ENCODE measurements around the gene KIF24.

Gene KIF24

DNA sequence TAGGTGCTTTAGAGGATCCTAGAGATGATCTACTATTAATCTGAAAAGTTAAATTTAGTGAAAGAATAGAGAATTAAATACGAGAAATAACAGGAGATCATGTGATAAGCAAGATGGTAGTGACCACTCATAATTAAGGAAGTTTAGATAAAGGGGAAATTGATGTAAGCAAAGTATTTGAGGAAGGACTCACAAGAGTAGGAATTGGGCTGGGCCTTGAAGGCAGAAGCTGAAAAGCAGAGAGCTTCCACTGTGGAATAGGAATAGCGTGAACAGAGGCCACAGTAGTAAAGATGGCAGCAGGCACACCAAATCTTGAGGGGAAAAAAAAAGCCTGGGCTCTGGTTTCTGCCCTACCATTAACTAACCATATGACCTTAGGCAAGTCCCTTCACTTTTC, 38.0 kb downstream of the KIF24 start:
- TF ChIP-seq, protein P1, sequence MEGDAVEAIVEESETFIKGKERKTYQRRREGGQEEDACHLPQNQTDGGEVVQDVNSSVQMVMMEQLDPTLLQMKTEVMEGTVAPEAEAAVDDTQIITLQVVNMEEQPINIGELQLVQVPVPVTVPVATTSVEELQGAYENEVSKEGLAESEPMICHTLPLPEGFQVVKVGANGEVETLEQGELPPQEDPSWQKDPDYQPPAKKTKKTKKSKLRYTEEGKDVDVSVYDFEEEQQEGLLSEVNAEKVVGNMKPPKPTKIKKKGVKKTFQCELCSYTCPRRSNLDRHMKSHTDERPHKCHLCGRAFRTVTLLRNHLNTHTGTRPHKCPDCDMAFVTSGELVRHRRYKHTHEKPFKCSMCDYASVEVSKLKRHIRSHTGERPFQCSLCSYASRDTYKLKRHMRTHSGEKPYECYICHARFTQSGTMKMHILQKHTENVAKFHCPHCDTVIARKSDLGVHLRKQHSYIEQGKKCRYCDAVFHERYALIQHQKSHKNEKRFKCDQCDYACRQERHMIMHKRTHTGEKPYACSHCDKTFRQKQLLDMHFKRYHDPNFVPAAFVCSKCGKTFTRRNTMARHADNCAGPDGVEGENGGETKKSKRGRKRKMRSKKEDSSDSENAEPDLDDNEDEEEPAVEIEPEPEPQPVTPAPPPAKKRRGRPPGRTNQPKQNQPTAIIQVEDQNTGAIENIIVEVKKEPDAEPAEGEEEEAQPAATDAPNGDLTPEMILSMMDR (IDR thresholded peaks at IDR 0.05; ENCODE audit: borderline replicate concordance, insufficient read depth, low read depth, low read length), result no peak

GRCh38 chr9:34289159-34289558, 39.9 kb downstream of the KIF24 start:
- TF ChIP-seq, protein P1 (IDR thresholded peaks at IDR 0.05; ENCODE audit: borderline replicate concordance, insufficient read depth, low read depth, low read length), result no peak
- H3K4me3 ChIP-seq (ENCODE audit: low read depth, low read length), result no peak overlapping the region

More for the DNA sequence above, 38.0 kb downstream of the KIF24 start:
- H3K4me3 ChIP-seq (ENCODE audit: low read depth, low read length), result no peak overlapping the region

- TF ChIP-seq, protein P1 (IDR thresholded peaks at IDR 0.05; ENCODE audit: borderline replicate concordance, insufficient read depth, low read depth, low read length), result no peak
- no peak overlapping the region for H3K4me3 ChIP-seq (ENCODE audit: low read depth, low read length)
Observed at GRCh38 chr9:34282096-34282495, 47.0 kb downstream of the KIF24 start.

- TF ChIP-seq, protein P1 (IDR thresholded peaks at IDR 0.05; ENCODE audit: borderline replicate concordance, insufficient read depth, low read depth, low read length), result no peak
- H3K4me3 ChIP-seq (ENCODE audit: low read depth, low read length), result no peak overlapping the region
Observed at GRCh38 chr9:34279411-34279810, 49.7 kb downstream of the KIF24 start.

Data from GM12875 (cell line).